ENCODE measurements around the gene STYXL2.

Gene STYXL2

GRCh38 chr1:167136806-167137205 lies 42.9 kb downstream of the STYXL2 start:
- ATAC-seq (replicated peaks): no peak

DNA sequence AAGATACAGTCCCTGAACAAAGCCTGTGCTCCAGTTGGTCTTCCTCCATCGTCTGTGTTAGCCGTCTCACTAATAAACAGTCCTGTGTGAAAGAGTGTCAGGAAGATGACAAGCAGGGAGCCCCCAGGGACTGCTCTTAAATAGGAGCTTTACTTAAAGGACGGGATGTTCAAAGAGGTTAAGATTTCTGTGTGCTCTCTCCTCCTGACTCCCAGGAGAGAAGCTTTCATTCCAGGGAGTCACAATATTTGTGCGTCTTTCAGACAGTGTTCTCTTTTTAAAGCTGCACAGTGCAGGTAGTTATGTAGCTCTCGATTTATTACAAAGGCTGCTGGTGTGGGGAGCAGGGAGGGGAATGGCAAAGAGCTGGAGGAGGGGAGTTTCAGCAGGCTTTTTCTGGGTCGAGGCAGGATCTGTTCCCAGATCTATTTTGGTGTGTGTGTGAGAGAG lies 43.5 kb downstream of the STYXL2 start:
- Mint-ChIP-seq H3K36me3 (ENCODE audit: insufficient read depth) (peaks cover under 1% of the 10 kb centered on the region), H3K27me3 (peaks cover 19 to 47% of the 10 kb centered on the region in 2 donors), H3K9me3 (no peaks in the 10 kb centered on the region), H3K4me3 (no peak overlapping the region), H3K27ac (no peak overlapping the region), H3K4me1 (ENCODE audit: low read depth in 2 of 2) (no peaks in the 10 kb centered on the region)
- DNase-seq: no peak
- ATAC-seq (replicated peaks): no peak

More at GRCh38 chr1:167136806-167137205, 42.9 kb downstream of the STYXL2 start:
- H3K4me3 Mint-ChIP-seq: no peak overlapping the region
- no peak overlapping the region for H3K27ac Mint-ChIP-seq
- H3K9me3 Mint-ChIP-seq: no peaks in the 10 kb centered on the region
- H3K36me3 Mint-ChIP-seq (ENCODE audit: insufficient read depth): peaks cover 3% of the 10 kb centered on the region
- DNase-seq: no peak
- H3K4me1 Mint-ChIP-seq (ENCODE audit: low read depth in 2 of 2): no peaks in the 10 kb centered on the region
- peaks cover 24 to 53% of the 10 kb centered on the region in 2 donors for H3K27me3 Mint-ChIP-seq

- Mint-ChIP-seq H3K27ac (no peak overlapping the region), H3K4me3 (no peak overlapping the region), H3K27me3 (peaks cover 14 to 41% of the 10 kb centered on the region in 2 donors), H3K9me3 (no peaks in the 10 kb centered on the region), H3K4me1 (ENCODE audit: low read depth in 2 of 2) (no peaks in the 10 kb centered on the region), H3K36me3 (ENCODE audit: insufficient read depth) (no peaks in the 10 kb centered on the region)
- DNase-seq: no peak
- no peak for ATAC-seq (replicated peaks)
Measured at GRCh38 chr1:167137793-167138510, 44.1 kb downstream of the STYXL2 start.

- H3K27ac Mint-ChIP-seq: no peak overlapping the region
Measured at GRCh38 chr1:167138703-167139102, 44.8 kb downstream of the STYXL2 start.

DNA sequence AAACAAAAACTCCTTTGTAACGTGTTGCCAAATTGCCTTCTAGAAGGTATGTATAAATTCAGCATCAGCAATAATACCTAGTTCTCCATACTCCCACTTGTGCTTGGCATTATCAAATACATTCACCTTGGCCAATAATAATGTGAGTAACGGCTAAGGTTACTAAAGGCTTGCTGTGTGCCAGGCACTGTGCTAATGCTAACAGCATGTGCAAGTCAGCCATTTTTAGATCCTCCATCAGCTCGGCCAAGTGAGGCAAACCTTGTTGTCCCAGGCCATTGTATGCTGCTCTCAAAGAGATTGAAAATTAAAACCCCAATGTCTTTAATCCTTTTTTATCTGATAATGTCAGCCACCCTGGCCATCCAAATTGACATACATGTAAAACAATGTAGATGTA lies 48.1 kb downstream of the STYXL2 start:
- H3K36me3 Mint-ChIP-seq (ENCODE audit: insufficient read depth): no peaks in the 10 kb centered on the region
- no peaks in the 10 kb centered on the region for H3K4me1 Mint-ChIP-seq (ENCODE audit: low read depth in 2 of 2)
- DNase-seq: no peak
- peaks cover 32 to 35% of the 10 kb centered on the region in 2 donors for H3K27me3 Mint-ChIP-seq
- no peak overlapping the region for H3K27ac Mint-ChIP-seq
- no peak overlapping the region for H3K4me3 Mint-ChIP-seq
- no peaks in the 10 kb centered on the region for H3K9me3 Mint-ChIP-seq
- ATAC-seq (replicated peaks): no peak

More at GRCh38 chr1:167138703-167139102, 44.8 kb downstream of the STYXL2 start:
- Mint-ChIP-seq H3K4me1 (ENCODE audit: low read depth in 2 of 2) (no peaks in the 10 kb centered on the region), H3K36me3 (ENCODE audit: insufficient read depth) (no peaks in the 10 kb centered on the region), H3K27me3 (peaks cover 19 to 39% of the 10 kb centered on the region in 2 donors), H3K4me3 (no peak overlapping the region), H3K9me3 (no peaks in the 10 kb centered on the region)
- no peak for DNase-seq
- ATAC-seq (replicated peaks): no peak

Measured in effector memory CD8-positive, alpha-beta T cell (primary cell).